Activated naive CD4-positive, alpha-beta T cell treated with anti-CD3 and anti-CD28 coated beads, Interleukin-2, amount 50 U/mL, for 24 hours (primary cell): ENCODE data around the gene EMILIN3.
A peak's percentile ranks its signal among the peaks of the same experiment; 100 is the strongest.
"Not testable (repeated sequence)": the region's sequence is repeated elsewhere in the genome, so short reads cannot be mapped to it uniquely, and the experiment has no call there.

Experiments used
- H3K27ac Mint-ChIP-seq: one replicate; pipeline ENCODE4 v1.8.0; 2021; ENCODE audit warnings: mild to moderate bottlenecking, mixed read lengths
- H3K27me3 Mint-ChIP-seq: one replicate; pipeline ENCODE4 v1.8.0; 2021; ENCODE audit warnings: mixed read lengths
- H3K36me3 Mint-ChIP-seq: one replicate; pipeline ENCODE4 v1.8.0; 2021; ENCODE audit warnings: mixed read lengths
- H3K4me1 Mint-ChIP-seq: one replicate; pipeline ENCODE4 v1.8.0; 2021; ENCODE audit warnings: mixed read lengths
- H3K4me3 Mint-ChIP-seq: one replicate; pipeline ENCODE4 v1.8.0; 2021; ENCODE audit warnings: mild to moderate bottlenecking, mixed read lengths
- H3K9me3 Mint-ChIP-seq: one replicate; pipeline ENCODE4 v1.8.0; 2021; ENCODE audit warnings: mixed read lengths

The EMILIN3 gene

DNA sequence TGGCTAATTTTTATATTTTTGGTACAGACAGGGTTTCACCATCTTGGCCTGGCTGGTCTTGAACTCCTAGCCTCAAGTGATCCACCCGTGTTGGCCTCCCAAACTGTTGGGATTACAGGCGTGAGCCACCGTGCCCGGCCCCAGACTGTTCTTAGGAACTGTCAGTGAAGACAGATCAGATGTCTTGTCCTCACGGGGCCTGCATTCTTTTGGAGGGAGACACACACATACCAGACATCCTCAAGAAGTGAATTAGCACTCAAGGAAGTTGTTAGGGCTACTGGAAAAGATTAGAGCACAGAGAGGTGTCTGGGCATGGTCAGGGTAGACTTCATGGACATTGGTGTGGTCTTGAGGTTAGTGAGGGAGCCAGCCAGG lies 36.3 kb downstream of the EMILIN3 start:
- Mint-ChIP-seq H3K4me3 (no peak overlapping the region), H3K4me1 (peaks cover 18% of the 10 kb centered on the region)

DNA sequence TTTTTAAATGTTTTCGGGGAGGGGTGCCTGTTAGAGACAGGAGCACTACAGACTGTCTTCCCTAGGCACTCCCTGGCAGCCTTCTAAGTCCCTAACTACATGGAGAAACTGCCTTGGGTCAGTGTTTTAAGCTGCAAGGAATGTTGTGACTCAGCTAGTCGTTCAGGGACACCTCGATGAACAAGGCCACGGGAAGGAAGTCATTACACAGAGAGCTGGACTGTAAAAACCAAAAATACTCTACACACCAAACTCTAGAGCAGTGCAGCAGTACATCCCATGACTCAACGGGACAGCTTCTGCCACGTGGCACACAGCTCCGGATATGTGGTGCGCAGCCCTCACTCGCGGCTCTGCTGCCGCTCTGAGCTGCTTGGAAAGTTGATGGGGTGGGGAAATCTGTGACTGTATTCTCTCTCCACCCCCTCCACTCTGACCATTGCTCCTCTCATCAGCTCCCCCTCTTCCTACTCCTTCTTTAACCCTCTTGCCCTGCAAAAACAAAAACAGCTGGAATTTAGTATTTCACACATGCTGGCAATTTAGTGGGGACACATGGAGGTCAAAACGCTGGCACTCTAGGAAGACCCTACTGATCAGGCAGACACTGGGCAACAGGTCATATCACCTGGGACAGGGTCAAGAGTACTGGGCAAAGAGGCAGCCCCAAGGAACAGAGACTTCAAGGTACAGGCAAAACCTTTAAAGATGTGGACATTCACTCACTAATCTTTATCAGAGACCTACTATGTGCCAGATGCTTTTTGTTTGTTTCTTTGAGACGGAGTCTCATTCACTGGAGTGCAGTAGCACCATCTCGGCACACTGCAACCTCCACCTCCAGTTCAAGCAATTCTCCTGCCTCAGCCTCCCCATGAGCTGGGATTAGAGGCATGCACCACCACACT lies 36.9 kb downstream of the EMILIN3 start:
- peaks cover 18% of the 10 kb centered on the region for H3K4me1 Mint-ChIP-seq
- H3K27me3 Mint-ChIP-seq: no peaks in the 10 kb centered on the region
- peak overlapping the region; percentile 28 for H3K4me3 Mint-ChIP-seq
- peak overlapping the region; percentile 71 for H3K27ac Mint-ChIP-seq
- H3K36me3 Mint-ChIP-seq: no peaks in the 10 kb centered on the region
- H3K9me3 Mint-ChIP-seq: no peaks in the 10 kb centered on the region

More for the DNA sequence above, 36.3 kb downstream of the EMILIN3 start:
- Mint-ChIP-seq H3K27ac (no peak overlapping the region), H3K9me3 (no peaks in the 10 kb centered on the region), H3K36me3 (no peaks in the 10 kb centered on the region), H3K27me3 (no peaks in the 10 kb centered on the region)

DNA sequence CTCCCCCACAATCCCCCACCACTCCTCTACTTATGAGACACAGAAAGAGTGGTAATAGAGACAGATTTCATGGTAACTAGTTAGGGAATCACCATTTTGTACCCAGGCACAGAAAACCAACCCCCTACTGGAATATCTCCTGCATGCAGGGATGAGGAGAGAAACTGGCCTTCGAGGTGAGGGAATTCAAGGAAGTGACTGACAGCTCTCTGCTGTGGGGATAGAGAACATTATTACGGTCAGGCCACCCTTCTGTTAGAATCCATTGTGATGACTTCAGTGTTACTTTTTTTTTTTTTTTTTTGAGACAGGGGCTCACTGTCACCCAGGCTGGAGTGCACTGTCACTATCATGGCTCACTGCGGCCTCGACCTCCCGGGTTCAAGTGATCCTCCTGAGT lies 39.4 kb downstream of the EMILIN3 start:
- no peak overlapping the region for H3K4me3 Mint-ChIP-seq
- H3K9me3 Mint-ChIP-seq: no peaks in the 10 kb centered on the region
- no peaks in the 10 kb centered on the region for H3K27me3 Mint-ChIP-seq
- no peaks in the 10 kb centered on the region for H3K36me3 Mint-ChIP-seq
- H3K27ac Mint-ChIP-seq: no peak overlapping the region
- peaks cover 18% of the 10 kb centered on the region for H3K4me1 Mint-ChIP-seq

DNA sequence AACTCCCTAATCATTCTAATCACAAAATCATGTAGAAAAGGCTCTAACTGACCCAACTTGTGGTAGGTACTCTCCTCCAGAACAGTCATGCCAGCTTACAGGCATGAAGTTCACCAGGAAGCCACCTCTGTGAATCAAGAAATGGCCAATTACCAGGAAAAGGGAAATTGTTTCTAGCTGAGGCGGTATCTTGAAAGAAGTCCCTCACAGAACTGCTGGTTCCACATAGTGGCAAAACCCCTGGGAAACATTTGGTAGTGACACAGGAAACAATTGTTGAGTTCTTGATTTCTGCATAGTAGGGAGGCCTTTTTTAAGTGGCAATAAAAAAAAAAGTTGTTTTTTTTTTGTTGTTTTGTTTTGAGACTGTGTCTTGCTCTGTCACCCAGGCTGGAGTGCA lies 45.6 kb downstream of the EMILIN3 start:
- no peaks in the 10 kb centered on the region for H3K36me3 Mint-ChIP-seq
- H3K4me3 Mint-ChIP-seq: no peak overlapping the region
- no peaks in the 10 kb centered on the region for H3K27me3 Mint-ChIP-seq
- peaks cover 17% of the 10 kb centered on the region for H3K4me1 Mint-ChIP-seq
- no peak overlapping the region for H3K27ac Mint-ChIP-seq
- no peaks in the 10 kb centered on the region for H3K9me3 Mint-ChIP-seq

DNA sequence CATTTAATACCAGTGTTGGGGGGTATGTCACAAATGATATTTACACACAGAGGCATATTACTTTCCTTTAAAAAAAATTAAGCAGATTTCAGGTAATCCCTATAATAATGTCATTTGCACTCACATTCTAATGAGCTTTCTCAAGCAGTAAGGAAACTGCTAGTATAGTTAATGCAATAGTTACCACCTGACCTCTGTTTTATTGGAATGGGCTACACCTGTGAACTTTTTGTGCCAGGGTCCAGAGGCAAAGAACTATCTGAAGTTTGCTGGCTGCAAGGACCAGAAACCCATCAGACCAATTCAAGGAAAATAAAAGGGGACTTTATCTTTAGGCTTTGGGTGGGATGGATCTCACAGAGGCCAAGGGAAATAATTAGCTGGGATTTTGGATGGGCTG lies 46.2 kb downstream of the EMILIN3 start:
- Mint-ChIP-seq H3K27ac (no peak overlapping the region), H3K4me1 (peaks cover 21% of the 10 kb centered on the region), H3K36me3 (no peaks in the 10 kb centered on the region), H3K27me3 (no peaks in the 10 kb centered on the region), H3K4me3 (no peak overlapping the region), H3K9me3 (no peaks in the 10 kb centered on the region)

DNA sequence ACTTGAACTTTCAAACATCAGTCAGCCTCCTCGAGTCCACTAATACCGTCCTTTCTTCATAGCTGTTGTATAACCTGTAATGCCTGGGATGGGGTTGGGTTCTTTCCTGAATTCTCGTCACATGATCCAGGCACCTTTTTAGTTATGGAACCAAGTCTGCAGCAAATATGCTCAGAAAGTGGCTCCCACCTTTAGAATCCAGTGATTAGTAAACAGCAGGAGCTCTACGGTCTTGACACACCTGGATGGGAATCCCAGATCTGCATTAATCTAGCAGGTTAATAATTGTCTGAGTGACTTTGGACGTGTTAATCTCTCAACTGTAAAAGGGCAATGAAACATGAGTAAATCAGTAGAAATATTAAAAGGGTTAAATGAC lies 48.4 kb downstream of the EMILIN3 start:
- Mint-ChIP-seq H3K4me3 (peak overlapping the region; percentile 74), H3K36me3 (no peaks in the 10 kb centered on the region), H3K27me3 (no peaks in the 10 kb centered on the region), H3K9me3 (no peaks in the 10 kb centered on the region), H3K4me1 (peaks cover 23% of the 10 kb centered on the region), H3K27ac (no peak overlapping the region)

DNA sequence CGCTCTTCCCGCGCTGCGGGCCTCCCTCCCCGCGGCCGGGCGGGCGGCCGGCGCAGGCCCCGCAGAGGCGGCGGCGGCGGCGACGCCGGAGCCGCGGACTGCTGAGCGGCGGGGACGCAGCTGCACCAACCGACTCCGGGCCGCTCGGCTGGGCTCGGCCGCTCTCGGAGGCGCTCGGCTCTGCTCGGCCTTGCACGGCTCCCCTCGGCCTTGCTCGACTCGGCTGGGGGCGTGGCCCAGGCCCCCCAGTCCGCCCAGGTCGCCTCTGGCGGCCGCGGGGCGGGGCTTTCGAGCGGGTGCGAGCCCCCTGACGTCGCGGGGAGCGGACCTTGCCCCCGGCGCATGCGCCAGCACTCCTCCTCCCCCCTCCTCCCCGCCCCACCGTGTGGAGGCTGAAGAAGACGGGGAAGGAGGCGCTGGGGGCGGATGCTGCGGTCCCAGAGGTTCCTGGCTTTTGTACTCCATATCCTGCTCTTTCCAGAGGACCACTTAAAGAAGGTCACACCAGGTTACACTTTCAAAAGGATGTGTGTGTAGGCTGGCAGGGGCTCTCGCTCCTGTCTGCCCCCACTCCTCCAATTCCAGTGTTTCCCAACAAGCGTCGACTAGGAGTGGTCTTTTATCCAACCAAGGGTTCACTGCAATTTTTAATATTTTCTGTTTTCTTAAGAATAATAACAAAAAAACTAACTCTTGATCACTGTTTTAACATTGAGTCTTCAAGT lies 48.9 kb downstream of the EMILIN3 start, which contains the start of gene ZHX3:
ZHX3 (minus strand) TSS at position 186 of the 725 bp plus-strand sequence. CDS start 112,815 bp downstream, outside the sequence.
- Mint-ChIP-seq H3K27me3 (no peaks in the 10 kb centered on the region), H3K36me3 (no peaks in the 10 kb centered on the region), H3K4me3 (peak within 1 kb of the TSS; percentile 84), H3K9me3 (no peaks in the 10 kb centered on the region), H3K27ac (peak within 1 kb of the TSS; percentile 63), H3K4me1 (peaks cover 23% of the 10 kb centered on the region)

DNA sequence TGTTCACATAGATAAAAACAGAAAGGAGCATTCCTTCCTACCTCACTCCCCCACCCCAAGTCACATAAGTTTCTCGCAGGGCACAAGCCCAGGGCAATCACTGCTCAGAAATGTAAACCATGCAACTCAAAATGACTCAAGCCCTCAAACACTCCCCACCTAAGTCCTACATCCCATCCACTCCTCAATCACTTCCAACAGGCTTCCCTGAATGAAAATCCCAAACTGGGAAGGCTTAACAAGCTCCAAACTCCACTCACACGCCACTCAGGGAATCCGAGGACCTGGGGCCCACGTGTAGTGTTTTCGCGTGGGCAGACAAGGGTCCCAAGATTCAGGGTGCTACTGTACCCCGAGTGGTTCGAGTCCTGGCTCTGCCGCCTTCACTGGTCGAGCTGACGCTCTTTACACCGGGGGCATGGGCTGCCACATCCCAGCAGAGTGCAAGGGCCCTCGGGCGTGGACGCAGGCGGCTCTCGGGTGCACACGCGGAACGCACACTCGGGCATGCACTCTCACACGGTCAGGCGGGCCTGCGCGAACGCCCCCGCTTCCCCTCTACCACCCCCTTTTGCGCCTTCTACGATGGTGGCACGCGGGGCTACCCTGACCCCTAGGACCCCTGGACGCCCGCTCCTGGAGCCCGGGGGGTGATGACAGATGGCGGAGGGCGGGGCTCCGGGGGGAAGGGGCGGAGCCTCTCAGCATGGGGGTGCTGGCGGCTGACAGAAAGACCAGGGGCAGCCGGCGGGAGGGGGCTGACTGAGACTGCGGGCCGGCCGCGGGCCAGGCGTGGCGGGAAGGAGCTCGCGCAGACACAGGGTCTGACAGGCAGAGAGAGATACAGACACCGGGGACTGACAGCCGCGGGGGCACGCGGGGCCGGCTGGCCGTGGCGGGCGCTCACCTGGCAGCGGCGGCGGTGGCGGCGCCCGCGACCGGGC lies 49.7 kb downstream of the EMILIN3 start:
- Mint-ChIP-seq H3K27ac (peak overlapping the region; percentile 63), H3K4me3 (peak overlapping the region; percentile 84), H3K36me3 (no peaks in the 10 kb centered on the region), H3K27me3 (no peaks in the 10 kb centered on the region), H3K4me1 (peaks cover 23% of the 10 kb centered on the region), H3K9me3 (no peaks in the 10 kb centered on the region)

DNA sequence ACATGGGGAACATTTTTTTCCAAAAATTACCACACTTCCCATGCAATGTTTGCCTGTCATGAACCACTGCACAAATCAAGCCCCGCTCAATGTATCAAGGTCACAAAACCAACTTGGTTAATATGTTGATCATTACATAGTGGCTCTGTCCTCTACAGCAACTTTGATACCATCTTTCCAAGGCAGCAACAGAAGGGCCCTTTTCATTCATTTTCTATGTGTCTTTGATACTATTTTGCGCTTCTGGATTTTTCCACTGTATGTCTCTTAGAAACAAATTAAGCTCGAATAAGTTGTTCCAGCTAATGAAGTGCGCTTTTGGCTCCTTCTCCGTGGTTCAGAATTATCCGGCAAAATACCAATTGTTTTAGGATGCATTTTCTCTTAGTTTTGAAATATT lies 50.6 kb downstream of the EMILIN3 start:
- Mint-ChIP-seq H3K4me1 (peaks cover 23% of the 10 kb centered on the region), H3K27ac (no peak overlapping the region), H3K9me3 (no peaks in the 10 kb centered on the region), H3K4me3 (peak overlapping the region; percentile 84), H3K27me3 (no peaks in the 10 kb centered on the region), H3K36me3 (no peaks in the 10 kb centered on the region)

DNA sequence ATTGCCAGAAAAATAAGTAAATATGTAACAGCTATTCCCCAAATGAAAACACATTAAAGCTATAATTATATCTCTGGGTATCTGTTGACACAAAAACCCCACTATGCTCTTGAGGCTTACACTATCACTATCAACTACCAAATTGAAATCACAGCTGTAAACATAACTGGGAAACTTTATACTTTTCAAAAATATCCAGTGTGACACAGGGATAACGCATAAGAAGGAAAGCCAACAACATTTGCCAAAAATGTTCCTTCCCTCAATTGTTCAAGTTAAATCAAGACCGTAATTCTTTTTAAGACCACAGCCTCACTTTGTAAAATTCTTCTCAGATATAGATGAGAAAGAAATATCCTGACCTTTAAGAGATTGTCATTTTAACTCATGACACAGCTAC lies 52.2 kb downstream of the EMILIN3 start:
- Mint-ChIP-seq H3K36me3 (no peaks in the 10 kb centered on the region), H3K4me1 (peaks cover 20% of the 10 kb centered on the region), H3K27me3 (no peaks in the 10 kb centered on the region), H3K4me3 (peak overlapping the region; percentile 4), H3K9me3 (no peaks in the 10 kb centered on the region), H3K27ac (no peak overlapping the region)

DNA sequence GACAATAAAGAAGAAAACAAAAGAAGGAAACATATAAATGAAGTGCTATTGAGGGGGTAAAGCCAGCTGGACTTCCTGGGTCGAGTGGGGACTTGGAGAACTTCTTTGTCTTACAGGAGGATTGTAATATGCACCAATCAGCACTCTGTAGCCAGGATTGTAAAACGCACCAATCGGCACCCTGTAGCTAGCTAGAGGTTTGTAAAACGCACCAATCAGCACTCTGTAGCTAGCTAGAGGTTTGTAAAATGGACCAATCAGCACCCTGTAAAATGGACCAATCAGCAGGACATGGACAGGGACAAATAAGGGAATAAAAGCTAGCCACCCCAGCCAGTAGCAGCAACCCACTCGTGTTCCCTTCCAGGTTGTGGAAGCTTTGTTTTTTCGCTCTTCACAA lies 54.6 kb downstream of the EMILIN3 start:
- H3K36me3 Mint-ChIP-seq, H3K27ac Mint-ChIP-seq, H3K27me3 Mint-ChIP-seq: not testable (repeated sequence)

More for the DNA sequence above, 54.6 kb downstream of the EMILIN3 start:
- H3K9me3 Mint-ChIP-seq, H3K4me3 Mint-ChIP-seq: not testable (repeated sequence)
- peaks cover 15% of the 10 kb centered on the region for H3K4me1 Mint-ChIP-seq
